Small intestine (tissue), 7 donors: ENCODE results near the gene ALDH3A1. TPM values are rescaled to one million over a fixed set of nuclear protein-coding genes. Genes with fewer than 3 reads are reported as not detected.

Experiments used
- DNase-seq, 2 donors: peaks; one replicate each; pipeline versions ENCODE4 v3.0.0 to v3.0.0-alpha.2; 2013
- FAIRE-seq: peaks from 2 replicates; lab custom pipeline; 2012; peaks lifted over from hg19 to GRCh38; lab: Jason Lieb, UNC
- H3K27ac ChIP-seq, 3 donors: one replicate each; pipeline ENCODE4 v1.5.1; 2013; ENCODE audit warnings: low read length in 2 of 3, mild to moderate bottlenecking in 2 of 3, control low read depth in 1 of 3, inconsistent platforms in 1 of 3, low read depth in 1 of 3, moderate library complexity in 1 of 3
- H3K27me3 ChIP-seq, 3 donors: one replicate each; pipeline ENCODE4 v1.6.1; 2013; ENCODE audit warnings: low read length in 3 of 3, inconsistent platforms in 1 of 3; ENCODE audit not compliant: control insufficient read depth in 3 of 3, insufficient read depth in 3 of 3
- H3K36me3 ChIP-seq, 3 donors: one replicate each; pipeline ENCODE4 v1.6.1; 2013; ENCODE audit warnings: low read length in 3 of 3, inconsistent platforms in 1 of 3, low read depth in 1 of 3, mild to moderate bottlenecking in 1 of 3, moderate library complexity in 1 of 3; ENCODE audit not compliant: control insufficient read depth in 3 of 3, insufficient read depth in 2 of 3
- H3K4me1 ChIP-seq, 3 donors: one replicate each; pipeline ENCODE4 v1.6.1; 2013; ENCODE audit warnings: low read length in 2 of 3, inconsistent platforms in 1 of 3, low read depth in 1 of 3, mild to moderate bottlenecking in 1 of 3, moderate library complexity in 1 of 3; ENCODE audit not compliant: control insufficient read depth in 3 of 3, insufficient read depth in 2 of 3
- H3K4me3 ChIP-seq, 3 donors: one replicate each; pipeline ENCODE4 v1.5.1; 2013; ENCODE audit warnings: low read length in 3 of 3, control low read depth in 1 of 3, inconsistent platforms in 1 of 3, low read depth in 1 of 3, mild to moderate bottlenecking in 1 of 3, moderate library complexity in 1 of 3
- H3K9me3 ChIP-seq, 2 donors: one replicate each; pipeline ENCODE4 v1.6.1; 2013; ENCODE audit warnings: low read depth in 1 of 2, low read length in 1 of 2; ENCODE audit not compliant: control insufficient read depth in 2 of 2, insufficient read depth in 1 of 2
- WGBS, 3 donors: extraction: QIAGEN DNeasy Blood & Tissue Kit; methylation state at CpG; one replicate each; pipeline ENCODE4 v1.1.7; 2013; 5-methylcytosine and 5-hydroxymethylcytosine counted together
- polyA plus RNA-seq, 4 donors: library from polyadenylated mRNA; stranded (reverse) in 3 of 4; unstranded in 1 of 4; fragments of 200-250 nt in 3 of 4; fragments of 120-200 nt in 1 of 4; gene quantifications; one replicate each; pipeline versions ENCODE4 v1.2.1 to v1.2.3, GENCODE V29; 2013
- donor health status: healthy with polysubstance abuse.
- donor health status: control.
- donor health status: control.
- donor health status: Bipolar disorder and iron deficiency.
- donor health status: healthy.

ALDH3A1 gene
- polyA plus RNA-seq, 4 donors: 0.92 to 5.8 (median 3.1) TPM

DNA sequence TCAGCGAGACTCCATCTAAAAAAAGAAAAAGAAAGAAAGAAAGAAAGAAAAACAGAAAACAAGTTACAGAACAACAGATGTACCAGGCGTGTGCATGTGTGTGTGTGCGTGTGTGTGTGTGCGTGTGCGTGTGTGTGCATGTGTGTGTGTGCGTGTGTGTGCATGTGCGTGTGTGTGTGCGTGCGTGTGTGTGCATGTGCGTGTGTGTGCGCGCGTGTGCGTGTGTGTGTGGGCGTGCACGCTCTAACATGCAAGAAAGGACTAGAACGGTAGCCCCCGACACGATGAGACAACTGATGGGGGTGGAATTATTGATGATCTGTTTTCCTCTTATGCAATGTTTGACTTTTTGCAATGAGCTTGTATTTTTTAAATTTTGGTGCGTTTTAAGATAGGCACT lies 1.6 kb downstream of the ALDH3A1 start:
- peaks cover 0 to 22% (median 0%) of the 10 kb centered on the region in 3 donors for H3K4me1 ChIP-seq
- H3K4me3 ChIP-seq: no peak overlapping the region
- H3K27ac ChIP-seq: no peak overlapping the region
- DNase-seq: no peak
- peaks cover 0 to 4% (median 0%) of the 10 kb centered on the region in 3 donors for H3K27me3 ChIP-seq
- FAIRE-seq: no peak
- WGBS, 3 donors: 86 to 91% (median 87%) methylated on average over 20 of the region's 20 CpGs
- no peaks in the 10 kb centered on the region for H3K36me3 ChIP-seq
- H3K9me3 ChIP-seq: no peaks in the 10 kb centered on the region

DNA sequence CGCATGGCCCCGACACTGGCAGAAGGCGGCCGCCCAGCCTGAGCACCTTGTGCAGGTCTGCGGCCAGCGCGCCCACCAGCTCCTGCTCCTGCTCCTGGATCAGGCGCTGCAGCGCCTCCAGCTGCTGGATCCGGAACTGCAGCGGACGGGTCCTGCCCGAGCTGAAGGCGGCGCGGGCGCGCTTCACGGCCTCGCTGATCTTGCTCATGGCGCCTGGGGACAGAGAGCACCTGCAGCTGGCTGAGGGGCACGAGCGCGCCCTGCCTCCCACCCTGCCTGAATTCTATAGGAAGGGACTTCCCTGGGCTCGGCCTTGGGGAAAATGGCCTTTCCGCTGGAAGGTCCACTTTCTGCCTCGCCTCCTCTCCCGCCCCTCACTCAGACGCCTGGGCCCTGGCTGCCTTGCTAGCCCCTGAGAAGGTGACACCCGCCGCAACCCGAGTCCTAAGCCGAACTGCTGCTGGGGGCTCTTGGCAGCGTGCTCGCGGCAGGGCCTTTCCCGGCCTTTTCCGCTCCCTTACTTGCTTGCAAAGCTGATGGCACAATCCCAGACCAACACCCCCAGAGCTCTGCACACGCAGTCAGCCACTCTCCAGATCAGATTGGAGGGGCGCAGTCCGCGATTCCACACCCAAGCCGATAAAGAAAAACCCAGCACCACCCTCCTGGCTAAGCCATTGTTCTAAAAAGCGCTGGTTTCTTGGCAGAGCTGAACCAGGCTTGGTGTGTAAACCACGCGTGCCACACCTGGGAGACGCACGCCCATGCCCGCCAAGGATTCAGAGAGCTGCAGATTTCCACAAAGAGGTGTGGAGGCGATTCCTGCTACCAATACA lies 3.0 kb downstream of the ALDH3A1 start:
- WGBS, 3 donors: 14 to 20% (median 15%) methylated on average over 32 to 50 of the region's 50 CpGs
- peaks cover 0 to 4% (median 0%) of the 10 kb centered on the region in 3 donors for H3K27me3 ChIP-seq
- DNase-seq (peak; percentile 86 to 97), FAIRE-seq (no peak)
- no peaks in the 10 kb centered on the region for H3K9me3 ChIP-seq
- peak overlapping the region; percentile 33 to 58 (median 50) for H3K27ac ChIP-seq
- no peaks in the 10 kb centered on the region for H3K36me3 ChIP-seq
- H3K4me1 ChIP-seq: peaks cover 0 to 22% (median 0%) of the 10 kb centered on the region in 3 donors
- peak overlapping the region; percentile 30 to 42 (median 42) for H3K4me3 ChIP-seq

DNA sequence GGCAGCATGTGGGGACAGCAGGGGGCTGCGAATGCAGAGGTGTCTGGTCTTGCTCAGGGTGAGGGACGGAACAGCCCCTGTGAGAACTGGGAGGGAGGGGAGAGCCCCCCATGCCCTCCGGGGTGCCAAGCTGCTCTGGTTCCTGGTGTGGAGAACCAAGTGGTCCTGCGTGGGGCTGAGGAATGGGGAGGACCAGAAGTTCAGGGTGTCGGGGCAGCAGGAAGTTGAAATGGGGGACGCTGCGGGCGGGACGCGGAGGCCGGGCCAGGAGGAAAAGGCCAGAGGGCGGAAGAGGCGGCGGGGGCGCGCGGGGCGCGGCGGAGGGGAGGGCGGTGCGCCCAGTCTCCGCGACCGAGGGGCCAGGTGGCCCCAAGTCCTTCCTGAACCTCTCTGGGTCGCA lies 3.6 kb downstream of the ALDH3A1 start:
- no peaks in the 10 kb centered on the region for H3K9me3 ChIP-seq
- no peaks in the 10 kb centered on the region for H3K36me3 ChIP-seq
- peaks cover 0 to 22% (median 0%) of the 10 kb centered on the region in 3 donors for H3K4me1 ChIP-seq
- peak overlapping the region in 1 of 3 donors; percentile 22 for H3K27ac ChIP-seq
- WGBS, 3 donors: 7 to 15% (median 10%) methylated on average over 11 to 26 of the region's 26 CpGs
- H3K4me3 ChIP-seq: peak overlapping the region; percentile 30 to 42 (median 42)
- DNase-seq (peak in 1 of 2 donors; percentile 60), FAIRE-seq (no peak)
- H3K27me3 ChIP-seq: peaks cover 0 to 4% (median 0%) of the 10 kb centered on the region in 3 donors

DNA sequence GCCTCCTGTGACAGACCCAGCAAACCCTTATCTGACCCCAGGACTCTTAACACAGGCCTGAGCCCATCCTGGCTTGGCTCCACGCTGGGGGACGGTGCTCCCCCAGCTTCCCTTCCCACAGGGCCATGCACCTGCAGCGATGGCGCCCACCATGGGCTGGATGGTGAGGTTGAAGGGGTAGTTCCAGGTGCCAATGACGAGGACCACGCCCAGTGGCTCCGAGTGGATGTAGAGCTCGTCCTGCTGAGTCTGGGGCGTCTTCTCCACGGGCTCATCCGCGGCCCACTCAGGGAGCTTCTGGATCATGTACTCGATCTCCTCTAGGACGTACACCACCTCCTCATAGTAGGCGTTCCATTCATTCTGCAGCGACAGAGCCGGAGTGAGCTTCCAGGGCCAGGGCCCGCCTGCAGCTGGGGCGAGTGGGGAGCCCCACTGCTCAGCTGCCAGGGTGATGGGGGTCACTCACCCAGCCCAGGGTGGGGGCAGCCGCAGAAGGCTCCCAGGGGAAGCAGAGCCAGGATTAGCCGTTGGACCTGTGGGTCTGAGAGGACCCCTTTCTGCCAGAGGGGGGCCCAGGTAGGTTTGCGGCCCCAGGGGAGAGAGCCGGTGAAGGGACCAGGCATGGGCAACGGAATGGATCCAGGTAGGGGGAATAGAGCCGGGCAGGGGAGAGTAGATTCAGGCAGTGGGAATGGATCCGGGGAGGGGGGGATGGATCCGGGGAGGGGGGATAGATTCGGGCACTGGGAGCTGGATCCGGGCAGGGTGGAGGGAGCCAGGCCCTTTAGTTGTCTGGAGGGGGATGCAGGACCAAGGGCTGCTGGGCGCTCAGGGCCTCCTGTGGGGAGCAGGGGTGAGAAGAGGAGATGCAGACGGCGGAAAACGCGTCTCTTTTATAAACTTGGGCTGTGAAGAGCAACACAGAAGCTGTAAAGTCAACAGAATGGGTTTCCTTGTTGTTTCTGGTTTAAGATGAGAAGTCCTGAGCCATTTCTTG lies 4.7 kb downstream of the ALDH3A1 start:
- FAIRE-seq: no peak
- Histone ChIP-seq H3K4me1 (peaks cover 0 to 20% (median 0%) of the 10 kb centered on the region in 3 donors), H3K9me3 (no peaks in the 10 kb centered on the region), H3K36me3 (no peaks in the 10 kb centered on the region), H3K27ac (no peak overlapping the region), H3K27me3 (peaks cover 0 to 3% (median 0%) of the 10 kb centered on the region in 3 donors), H3K4me3 (no peak overlapping the region)
- WGBS, 3 donors: 95 to 97% (median 95%) methylated on average over 34 of the region's 34 CpGs
- DNase-seq: no peak

DNA sequence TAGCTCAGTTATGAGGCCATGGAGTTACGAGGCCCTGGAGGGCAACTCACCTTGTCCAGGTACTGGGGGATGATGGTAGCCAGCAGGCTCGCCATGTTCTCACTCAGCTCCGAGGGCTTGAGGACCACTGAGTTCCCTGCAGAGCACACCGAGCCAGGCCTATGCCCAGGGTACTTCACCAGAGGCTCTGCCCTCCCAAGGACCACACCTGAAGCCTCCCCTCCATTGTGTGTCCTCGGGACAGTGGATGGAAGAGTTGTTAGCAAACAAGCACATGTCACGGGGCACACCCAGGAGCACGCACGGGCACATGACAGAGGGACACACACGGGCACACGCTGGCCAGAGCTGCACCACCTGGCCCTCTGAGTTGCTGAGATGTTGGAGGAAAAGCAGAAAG lies 5.6 kb downstream of the ALDH3A1 start:
- DNase-seq (no peak), FAIRE-seq (no peak)
- Histone ChIP-seq H3K36me3 (no peaks in the 10 kb centered on the region), H3K27me3 (no peaks in the 10 kb centered on the region), H3K27ac (no peak overlapping the region), H3K9me3 (no peaks in the 10 kb centered on the region), H3K4me3 (no peak overlapping the region), H3K4me1 (peaks cover 0 to 13% (median 0%) of the 10 kb centered on the region in 3 donors)
- 88 to 92% (median 89%) methylated on average over 10 of the region's 10 CpGs for WGBS, 3 donors

DNA sequence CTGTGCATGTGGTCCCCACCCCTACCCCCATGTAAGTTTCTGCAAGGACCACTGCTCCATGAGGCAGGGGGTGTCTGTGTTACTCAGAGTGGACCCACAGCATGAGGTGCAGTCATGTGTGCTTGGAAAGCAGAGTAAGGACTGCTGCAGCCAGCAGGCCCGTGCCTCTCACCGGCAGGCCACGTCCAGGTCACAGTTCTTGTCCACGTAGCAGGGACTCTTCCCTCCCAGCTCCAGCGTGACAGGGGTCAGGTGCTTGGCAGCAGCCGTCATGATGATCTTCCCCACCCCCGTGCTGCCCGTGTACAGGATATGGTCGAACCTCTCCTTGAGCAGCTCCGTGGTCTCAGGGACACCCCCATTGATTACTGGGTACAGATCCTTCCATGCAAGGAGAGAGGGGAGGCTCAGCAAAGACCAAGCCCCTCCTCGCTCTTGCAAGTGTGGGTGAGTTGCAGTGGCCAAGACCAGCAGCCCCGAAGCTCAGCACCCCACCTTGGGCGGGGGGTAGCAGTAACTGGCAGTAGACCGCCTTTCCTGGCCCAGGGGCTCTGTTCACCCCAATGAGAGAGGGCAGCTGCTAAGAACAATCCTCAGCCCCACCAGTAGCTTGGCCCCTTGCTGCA lies 6.2 kb downstream of the ALDH3A1 start:
- Histone ChIP-seq H3K9me3 (no peaks in the 10 kb centered on the region), H3K4me3 (no peak overlapping the region), H3K27ac (no peak overlapping the region), H3K36me3 (no peaks in the 10 kb centered on the region), H3K27me3 (no peaks in the 10 kb centered on the region), H3K4me1 (peaks cover 0 to 13% (median 0%) of the 10 kb centered on the region in 3 donors)
- FAIRE-seq: no peak
- DNase-seq: no peak
- WGBS, 3 donors: 87 to 88% (median 88%) methylated on average over 13 to 14 of the region's 14 CpGs

DNA sequence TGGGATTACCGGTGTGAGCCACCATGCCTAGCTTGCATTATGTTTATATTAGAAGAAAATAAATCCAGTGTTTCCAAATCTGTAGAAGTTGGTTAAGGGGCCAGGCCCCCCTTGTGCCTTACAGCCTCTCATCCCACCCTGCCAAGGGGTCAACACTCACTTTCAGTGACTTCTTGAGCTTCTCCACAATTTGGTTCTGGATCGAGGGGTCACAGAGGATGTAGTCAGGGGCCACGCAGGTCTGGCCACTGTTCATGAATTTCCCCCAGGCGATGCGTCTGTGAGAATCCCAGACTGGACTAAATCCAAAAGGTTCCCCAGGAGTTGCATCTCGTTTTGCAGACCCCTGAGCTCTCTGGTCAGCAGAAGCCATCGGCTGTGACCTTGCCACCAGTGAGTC lies 7.2 kb downstream of the ALDH3A1 start:
- H3K27me3 ChIP-seq: no peaks in the 10 kb centered on the region
- H3K4me1 ChIP-seq: peaks cover 0 to 18% (median 0%) of the 10 kb centered on the region in 3 donors
- H3K9me3 ChIP-seq: no peaks in the 10 kb centered on the region
- H3K27ac ChIP-seq: no peak overlapping the region
- FAIRE-seq: no peak
- H3K4me3 ChIP-seq: no peak overlapping the region
- no peak for DNase-seq
- 84 to 87% (median 86%) methylated on average over 7 of the region's 7 CpGs for WGBS, 3 donors
- no peaks in the 10 kb centered on the region for H3K36me3 ChIP-seq
